KMS-11 (cell line): ENCODE measurements around the gene GAB4.

Experiments
- H2AFZ ChIP-seq: fragments of 200-600 bp; sonication (generic); 2 replicates; pipeline ENCODE4 v1.6.1; 2016; ENCODE audit warnings: antibody characterized with exemption, mixed run types, low read depth
- H3K27ac ChIP-seq: fragments of 200-600 bp; sonication (generic); 2 replicates; pipeline ENCODE4 v1.6.1; 2016; ENCODE audit warnings: mild to moderate bottlenecking, mixed run types
- H3K27me3 ChIP-seq: fragments of 200-600 bp; sonication (generic); 2 replicates; pipeline ENCODE4 v1.6.1; 2017; ENCODE audit warnings: mild to moderate bottlenecking, low read depth, mixed run types, moderate library complexity; ENCODE audit not compliant: insufficient read depth
- H3K36me3 ChIP-seq: fragments of 200-600 bp; sonication (generic); 2 replicates; pipeline ENCODE4 v1.6.1; 2017; ENCODE audit warnings: mild to moderate bottlenecking, mixed run types; ENCODE audit not compliant: insufficient read depth
- H3K4me1 ChIP-seq: fragments of 200-600 bp; sonication (generic); 2 replicates; pipeline ENCODE4 v1.6.1; 2016; ENCODE audit warnings: mild to moderate bottlenecking, low read depth, mixed run types; ENCODE audit not compliant: poor library complexity, severe bottlenecking
- H3K4me2 ChIP-seq: fragments of 200-600 bp; sonication (generic); 2 replicates; pipeline ENCODE4 v1.7.0; 2016; ENCODE audit warnings: mild to moderate bottlenecking, mixed run types
- H3K4me3 ChIP-seq: fragments of 200-600 bp; sonication (generic); IDR thresholded peaks from 2 replicates; pipeline ENCODE4 v1.6.1; 2017; ENCODE audit warnings: low read depth, low read length, mixed read lengths; ENCODE audit not compliant: insufficient read depth
- H3K79me2 ChIP-seq: fragments of 200-600 bp; sonication (generic); 2 replicates; pipeline ENCODE4 v1.6.1; 2016; ENCODE audit warnings: low read depth, mixed run types; ENCODE audit not compliant: insufficient read depth
- H3K9ac ChIP-seq: fragments of 200-600 bp; sonication (generic); 2 replicates; pipeline ENCODE4 v1.6.1; 2016; ENCODE audit warnings: mild to moderate bottlenecking, mixed run types
- H4K20me1 ChIP-seq: fragments of 200-600 bp; sonication (generic); 2 replicates; pipeline ENCODE4 v1.6.1; 2016; ENCODE audit warnings: mild to moderate bottlenecking, mixed run types; ENCODE audit not compliant: insufficient read depth
- CTCF ChIP-seq: fragments of 200-600 bp; sonication (generic); conservative IDR thresholded peaks from 2 replicates; pipeline ENCODE4 v1.6.1; 2017; ENCODE audit warnings: low read depth, mild to moderate bottlenecking, antibody characterized with exemption, low read length, moderate library complexity, mixed read lengths

The GAB4 gene

GRCh38 chr22:16914006-16914405 is 94.0 kb downstream of the GAB4 start:
- no peaks in the 10 kb centered on the region for H4K20me1 ChIP-seq
- no peak overlapping the region for H3K27ac ChIP-seq
- H2AFZ ChIP-seq, result no peak overlapping the region
- H3K27me3 ChIP-seq, result no peaks in the 10 kb centered on the region
- no peaks in the 10 kb centered on the region for H3K36me3 ChIP-seq
- no peak for TF ChIP-seq CTCF
- no peak overlapping the region for H3K4me2 ChIP-seq
- H3K4me3 ChIP-seq, result no peak overlapping the region
- no peaks in the 10 kb centered on the region for H3K79me2 ChIP-seq
- H3K4me1 ChIP-seq, result no peaks in the 10 kb centered on the region
- no peak overlapping the region for H3K9ac ChIP-seq

GRCh38 chr22:16912281-16912680 is 95.7 kb downstream of the GAB4 start:
- no peak overlapping the region for H3K27ac ChIP-seq
- H3K27me3 ChIP-seq, result no peaks in the 10 kb centered on the region
- H3K4me1 ChIP-seq, result no peaks in the 10 kb centered on the region
- H2AFZ ChIP-seq, result no peak overlapping the region
- no peaks in the 10 kb centered on the region for H3K36me3 ChIP-seq
- H4K20me1 ChIP-seq, result no peaks in the 10 kb centered on the region
- H3K9ac ChIP-seq, result no peak overlapping the region
- no peak for TF ChIP-seq CTCF
- no peaks in the 10 kb centered on the region for H3K79me2 ChIP-seq
- no peak overlapping the region for H3K4me2 ChIP-seq
- H3K4me3 ChIP-seq, result no peak overlapping the region
